Liver (tissue), 3 donors: ENCODE results near the gene LYSMD3.

Experiments
- RAD21 ChIP-seq, 2 donors: IDR thresholded peaks; 2 replicates each; pipeline ENCODE4 v1.6.1; 2016; ENCODE audit warnings: antibody characterized with exemption in 2 of 2, mild to moderate bottlenecking in 2 of 2
- RXRA ChIP-seq, 2 donors: IDR thresholded peaks; 2 replicates each; pipeline ENCODE4 v1.6.1; 2017 to 2018; ENCODE audit warnings: antibody characterized with exemption in 2 of 2, mild to moderate bottlenecking in 1 of 2
- SP1 ChIP-seq: IDR thresholded peaks from 2 replicates; pipeline ENCODE4 v1.6.1; 2018; ENCODE audit warnings: antibody characterized with exemption, mild to moderate bottlenecking
- TAF1 ChIP-seq: conservative IDR thresholded peaks from 2 replicates; pipeline ENCODE4 v1.6.1; 2016; ENCODE audit warnings: antibody characterized with exemption, mild to moderate bottlenecking
- TF ChIP-seq, protein P1 (sequence below): fragments of 150-350 bp; IDR thresholded peaks from 2 replicates; pipeline ENCODE4 v1.5.1; 2017; ENCODE audit warnings: improper control_type of control experiment, low read depth, low read length; ENCODE audit not compliant: missing input control
- TF ChIP-seq, protein P2 (sequence below): IDR thresholded peaks from 2 replicates; pipeline ENCODE4 v1.6.1; 2016; ENCODE audit warnings: antibody characterized with exemption
- donor health status: healthy.
- donor health status: healthy.

GRCh38 chr5:90529194-90529938 lies at the start of gene LYSMD3:
- TF ChIP-seq, protein P1, sequence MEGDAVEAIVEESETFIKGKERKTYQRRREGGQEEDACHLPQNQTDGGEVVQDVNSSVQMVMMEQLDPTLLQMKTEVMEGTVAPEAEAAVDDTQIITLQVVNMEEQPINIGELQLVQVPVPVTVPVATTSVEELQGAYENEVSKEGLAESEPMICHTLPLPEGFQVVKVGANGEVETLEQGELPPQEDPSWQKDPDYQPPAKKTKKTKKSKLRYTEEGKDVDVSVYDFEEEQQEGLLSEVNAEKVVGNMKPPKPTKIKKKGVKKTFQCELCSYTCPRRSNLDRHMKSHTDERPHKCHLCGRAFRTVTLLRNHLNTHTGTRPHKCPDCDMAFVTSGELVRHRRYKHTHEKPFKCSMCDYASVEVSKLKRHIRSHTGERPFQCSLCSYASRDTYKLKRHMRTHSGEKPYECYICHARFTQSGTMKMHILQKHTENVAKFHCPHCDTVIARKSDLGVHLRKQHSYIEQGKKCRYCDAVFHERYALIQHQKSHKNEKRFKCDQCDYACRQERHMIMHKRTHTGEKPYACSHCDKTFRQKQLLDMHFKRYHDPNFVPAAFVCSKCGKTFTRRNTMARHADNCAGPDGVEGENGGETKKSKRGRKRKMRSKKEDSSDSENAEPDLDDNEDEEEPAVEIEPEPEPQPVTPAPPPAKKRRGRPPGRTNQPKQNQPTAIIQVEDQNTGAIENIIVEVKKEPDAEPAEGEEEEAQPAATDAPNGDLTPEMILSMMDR, result no peak
- TF ChIP-seq, protein P2, sequence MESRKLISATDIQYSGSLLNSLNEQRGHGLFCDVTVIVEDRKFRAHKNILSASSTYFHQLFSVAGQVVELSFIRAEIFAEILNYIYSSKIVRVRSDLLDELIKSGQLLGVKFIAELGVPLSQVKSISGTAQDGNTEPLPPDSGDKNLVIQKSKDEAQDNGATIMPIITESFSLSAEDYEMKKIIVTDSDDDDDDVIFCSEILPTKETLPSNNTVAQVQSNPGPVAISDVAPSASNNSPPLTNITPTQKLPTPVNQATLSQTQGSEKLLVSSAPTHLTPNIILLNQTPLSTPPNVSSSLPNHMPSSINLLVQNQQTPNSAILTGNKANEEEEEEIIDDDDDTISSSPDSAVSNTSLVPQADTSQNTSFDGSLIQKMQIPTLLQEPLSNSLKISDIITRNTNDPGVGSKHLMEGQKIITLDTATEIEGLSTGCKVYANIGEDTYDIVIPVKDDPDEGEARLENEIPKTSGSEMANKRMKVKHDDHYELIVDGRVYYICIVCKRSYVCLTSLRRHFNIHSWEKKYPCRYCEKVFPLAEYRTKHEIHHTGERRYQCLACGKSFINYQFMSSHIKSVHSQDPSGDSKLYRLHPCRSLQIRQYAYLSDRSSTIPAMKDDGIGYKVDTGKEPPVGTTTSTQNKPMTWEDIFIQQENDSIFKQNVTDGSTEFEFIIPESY, result no peak
- TF ChIP-seq RXRA (IDR thresholded peaks at IDR 0.05) (peak; percentile 61 to 82), RAD21 (IDR thresholded peaks at IDR 0.05) (no peak), SP1 (peak; percentile 71), TAF1 (peak; percentile 25)
